Measurements from ENCODE around the gene SPINDOC.

The SPINDOC gene

GRCh38 chr11:63867511-63867910 lies 54.3 kb downstream of the SPINDOC start:
- TF ChIP-seq ZBTB7A (IDR thresholded peaks at IDR 0.05; ENCODE audit: low read depth) (no peak), TCF12 (IDR thresholded peaks at IDR 0.05; ENCODE audit: low read depth) (no peak), CREB1 (IDR thresholded peaks at IDR 0.05; ENCODE audit: low read depth) (no peak), TAF1 (IDR thresholded peaks at IDR 0.05; ENCODE audit: low read depth) (no peak), NFIC (IDR thresholded peaks at IDR 0.05) (no peak), REST (IDR thresholded peaks at IDR 0.05; ENCODE audit: low read depth) (no peak), YY1 (IDR thresholded peaks at IDR 0.05; ENCODE audit: low read depth) (no peak)

DNA sequence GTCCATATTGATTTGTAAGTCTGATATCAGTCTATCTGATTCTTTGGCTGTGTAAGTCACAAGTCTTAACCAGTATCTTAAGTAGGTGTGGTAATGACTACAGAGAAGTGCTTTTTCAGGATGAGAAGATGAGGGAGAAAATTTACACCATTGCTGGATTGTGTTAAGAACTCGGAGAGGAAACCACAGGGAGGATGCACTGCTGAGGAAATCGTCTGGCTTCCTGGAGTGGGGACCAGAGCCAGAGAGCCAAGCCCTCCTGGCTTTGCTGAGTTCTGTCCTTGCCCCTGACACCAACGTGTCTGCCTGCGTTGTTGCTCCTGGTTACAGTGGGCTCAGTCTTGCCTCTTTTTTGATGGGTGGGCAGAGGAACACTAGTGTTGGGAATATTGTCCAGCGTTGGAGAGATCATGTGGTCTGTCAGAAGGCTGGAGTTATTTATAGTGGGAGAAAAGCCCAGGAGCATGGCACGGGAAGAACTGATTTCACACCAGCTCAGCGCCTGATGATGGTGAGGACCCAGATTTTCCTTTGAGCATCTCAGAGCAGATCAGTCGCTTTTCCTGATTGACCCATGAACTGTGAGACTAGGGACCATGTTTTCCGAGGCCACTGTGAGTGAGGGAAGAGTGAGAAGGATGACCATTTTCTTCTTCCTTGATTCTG lies 55.3 kb downstream of the SPINDOC start:
- TF ChIP-seq TAF1 (IDR thresholded peaks at IDR 0.05; ENCODE audit: low read depth) (no peak), RAD21 (IDR thresholded peaks at IDR 0.05; ENCODE audit: low read depth) (no peak), NFIC (IDR thresholded peaks at IDR 0.05) (no peak), REST (IDR thresholded peaks at IDR 0.05; ENCODE audit: low read depth) (no peak), CEBPB (IDR thresholded peaks at IDR 0.05) (no peak), FOXM1 (IDR thresholded peaks at IDR 0.05; ENCODE audit: borderline replicate concordance, low read depth) (no peak)
- TF ChIP-seq, protein P1, sequence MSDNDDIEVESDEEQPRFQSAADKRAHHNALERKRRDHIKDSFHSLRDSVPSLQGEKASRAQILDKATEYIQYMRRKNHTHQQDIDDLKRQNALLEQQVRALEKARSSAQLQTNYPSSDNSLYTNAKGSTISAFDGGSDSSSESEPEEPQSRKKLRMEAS (IDR thresholded peaks at IDR 0.05), result no peak

DNA sequence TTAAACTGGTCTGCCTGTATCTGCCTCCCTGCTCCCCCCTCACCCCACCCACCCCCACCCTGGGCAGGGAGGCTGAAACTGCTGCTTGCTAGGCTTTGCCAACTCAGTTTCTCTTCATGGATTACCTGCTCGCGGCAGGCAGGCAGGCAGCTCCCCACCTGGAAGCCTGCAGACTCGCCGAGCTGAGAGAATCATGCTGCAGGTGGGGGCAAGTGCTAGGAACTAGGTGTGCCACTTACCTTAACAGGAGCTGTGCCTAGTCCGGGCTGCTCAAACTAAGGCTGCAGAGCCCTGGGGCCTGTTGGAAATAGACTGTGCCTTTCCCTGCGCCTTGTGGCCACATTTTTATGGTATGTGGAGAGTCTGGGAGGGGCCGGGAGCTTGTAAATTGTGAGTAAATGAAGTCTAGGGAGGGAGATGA lies 55.9 kb downstream of the SPINDOC start:
- TF ChIP-seq TEAD4 (IDR thresholded peaks at IDR 0.05), result no peak
- TF ChIP-seq RAD21 (IDR thresholded peaks at IDR 0.05; ENCODE audit: low read depth), result no peak
- TF ChIP-seq, protein P1 (IDR thresholded peaks at IDR 0.05), result no peak
- TF ChIP-seq FOXM1 (IDR thresholded peaks at IDR 0.05; ENCODE audit: borderline replicate concordance, low read depth), result no peak
- no peak for TF ChIP-seq REST (IDR thresholded peaks at IDR 0.05; ENCODE audit: low read depth)
- TF ChIP-seq NFIC (IDR thresholded peaks at IDR 0.05), result no peak
- no peak for TF ChIP-seq CEBPB (IDR thresholded peaks at IDR 0.05)
- TF ChIP-seq USF1 (IDR thresholded peaks at IDR 0.05), result no peak
- no peak for TF ChIP-seq TAF1 (IDR thresholded peaks at IDR 0.05; ENCODE audit: low read depth)
- no peak for TF ChIP-seq TCF12 (IDR thresholded peaks at IDR 0.05; ENCODE audit: low read depth)
- no peak for TF ChIP-seq ZBTB7A (IDR thresholded peaks at IDR 0.05; ENCODE audit: low read depth)
- no peak for TF ChIP-seq YY1 (IDR thresholded peaks at IDR 0.05; ENCODE audit: low read depth)

DNA sequence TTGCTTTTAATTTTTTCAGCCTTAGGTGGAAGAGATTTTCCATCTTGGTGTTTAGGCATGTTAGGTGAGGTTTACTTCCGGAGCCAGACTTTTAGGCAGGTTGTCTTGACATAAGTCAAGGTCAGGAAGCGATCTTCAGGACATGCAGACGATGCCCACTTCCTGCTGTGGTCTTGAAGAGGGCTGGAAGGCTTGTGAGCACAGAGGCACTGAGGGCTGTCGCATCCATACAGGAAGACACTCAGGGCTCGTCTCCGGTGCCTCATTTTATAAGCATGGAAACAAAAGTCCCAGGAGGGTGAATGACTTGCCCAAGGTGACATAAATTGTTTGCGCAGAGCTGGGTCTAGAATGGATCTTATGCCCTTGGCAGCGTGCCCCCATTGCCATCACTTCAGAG lies 56.4 kb downstream of the SPINDOC start:
- TF ChIP-seq CREB1 (IDR thresholded peaks at IDR 0.05; ENCODE audit: low read depth) (no peak), NFIC (IDR thresholded peaks at IDR 0.05) (no peak), RAD21 (IDR thresholded peaks at IDR 0.05; ENCODE audit: low read depth) (no peak), TAF1 (IDR thresholded peaks at IDR 0.05; ENCODE audit: low read depth) (no peak), FOXM1 (IDR thresholded peaks at IDR 0.05; ENCODE audit: borderline replicate concordance, low read depth) (no peak), ZBTB7A (IDR thresholded peaks at IDR 0.05; ENCODE audit: low read depth) (no peak), EP300 (IDR thresholded peaks at IDR 0.05; ENCODE audit: borderline replicate concordance) (no peak), TEAD4 (IDR thresholded peaks at IDR 0.05) (no peak)
- TF ChIP-seq, protein P1 (IDR thresholded peaks at IDR 0.05), result no peak
